Liver (tissue), 9 donors: Measurements from ENCODE around the gene COMP. TPM values are rescaled to one million over a fixed set of nuclear protein-coding genes. Genes with fewer than 3 reads are reported as not detected.

Experiments used
- DNase-seq: peaks from one replicate; pipeline ENCODE4 v3.0.0-alpha.2; 2017; ENCODE audit warnings: low spot score
- H3K27ac ChIP-seq, 2 donors: one replicate each; pipeline ENCODE4 v1.7.0; 2013; ENCODE audit warnings: inconsistent platforms in 2 of 2, low read length in 2 of 2, control low read depth in 1 of 2, low read depth in 1 of 2, mild to moderate bottlenecking in 1 of 2
- H3K27me3 ChIP-seq, 4 donors: one replicate each; pipeline versions ENCODE4 v1.6.1 to v1.7.0; 2013; ENCODE audit warnings: low read length in 3 of 4, inconsistent platforms in 1 of 4, mild to moderate bottlenecking in 1 of 4, moderate library complexity in 1 of 4; ENCODE audit not compliant: control insufficient read depth in 4 of 4, insufficient read depth in 4 of 4
- H3K36me3 ChIP-seq, 4 donors: one replicate each; pipeline versions ENCODE4 v1.6.1 to v1.7.0; 2013; ENCODE audit warnings: low read length in 3 of 4, mild to moderate bottlenecking in 3 of 4, low read depth in 1 of 4, moderate library complexity in 1 of 4; ENCODE audit not compliant: control insufficient read depth in 4 of 4, insufficient read depth in 3 of 4
- H3K4me1 ChIP-seq, 4 donors: one replicate each; pipeline versions ENCODE4 v1.6.1 to v1.7.0; 2013; ENCODE audit warnings: low read length in 3 of 4, mild to moderate bottlenecking in 3 of 4, moderate library complexity in 1 of 4; ENCODE audit not compliant: control insufficient read depth in 4 of 4, insufficient read depth in 4 of 4
- H3K4me3 ChIP-seq, 3 donors: one replicate each; pipeline versions ENCODE4 v1.6.1 to v1.7.0; 2013; ENCODE audit warnings: low read length in 3 of 3, control low read depth in 1 of 3, low read depth in 1 of 3, mild to moderate bottlenecking in 1 of 3
- H3K9ac ChIP-seq, 2 donors: one replicate each; pipeline ENCODE4 v1.7.0; 2013; ENCODE audit warnings: low read length in 2 of 2, mild to moderate bottlenecking in 2 of 2, moderate library complexity in 2 of 2, control low read depth in 1 of 2, low read depth in 1 of 2
- H3K9me3 ChIP-seq, 4 donors: one replicate each; pipeline versions ENCODE4 v1.6.1 to v1.7.0; 2013; ENCODE audit warnings: low read length in 3 of 4; ENCODE audit not compliant: control insufficient read depth in 4 of 4
- ATF3 ChIP-seq: IDR thresholded peaks from 2 replicates; pipeline ENCODE4 v1.6.1; 2016; ENCODE audit warnings: antibody characterized with exemption
- CTCF ChIP-seq: fragments of 150-350 bp; IDR thresholded peaks from 2 replicates; pipeline ENCODE4 v1.5.1; 2017; ENCODE audit warnings: improper control_type of control experiment, low read depth, low read length; ENCODE audit not compliant: missing input control
- EGR1 ChIP-seq, 2 donors: IDR thresholded peaks; 2 replicates each; pipeline ENCODE4 v1.6.1; 2016 to 2018; ENCODE audit warnings: antibody characterized with exemption in 2 of 2, low read depth in 2 of 2
- FOXA1 ChIP-seq: IDR thresholded peaks from 2 replicates; pipeline ENCODE4 v1.6.1; 2016; ENCODE audit warnings: antibody characterized with exemption
- FOXA2 ChIP-seq: IDR thresholded peaks from 2 replicates; pipeline ENCODE4 v1.6.1; 2016; ENCODE audit warnings: antibody characterized with exemption
- GABPA ChIP-seq, 2 donors: IDR thresholded peaks in 1 of 2; conservative IDR thresholded peaks in 1 of 2; 2 replicates each; pipeline ENCODE4 v1.6.1; 2016; ENCODE audit warnings: antibody characterized with exemption in 2 of 2, mild to moderate bottlenecking in 1 of 2, moderate library complexity in 1 of 2
- HNF4A ChIP-seq, 2 donors: conservative IDR thresholded peaks; 2 replicates each; pipeline ENCODE4 v1.6.1; 2016; ENCODE audit warnings: antibody characterized with exemption in 2 of 2, mild to moderate bottlenecking in 2 of 2
- HNF4G ChIP-seq: IDR thresholded peaks from 2 replicates; pipeline ENCODE4 v1.6.1; 2016; ENCODE audit warnings: antibody characterized with exemption
- JUND ChIP-seq, 2 donors: IDR thresholded peaks; 2 replicates each; pipeline ENCODE4 v1.6.1; 2016; ENCODE audit warnings: antibody characterized with exemption in 2 of 2
- NR2F2 ChIP-seq: IDR thresholded peaks from 2 replicates; pipeline ENCODE4 v1.6.1; 2016; ENCODE audit warnings: antibody characterized with exemption
- RAD21 ChIP-seq, 2 donors: IDR thresholded peaks; 2 replicates each; pipeline ENCODE4 v1.6.1; 2016; ENCODE audit warnings: antibody characterized with exemption in 2 of 2, mild to moderate bottlenecking in 2 of 2
- REST ChIP-seq: IDR thresholded peaks from 2 replicates; pipeline ENCODE4 v1.6.1; 2016; ENCODE audit warnings: antibody characterized with exemption, mild to moderate bottlenecking
- RXRA ChIP-seq, 2 donors: IDR thresholded peaks; 2 replicates each; pipeline ENCODE4 v1.6.1; 2017 to 2018; ENCODE audit warnings: antibody characterized with exemption in 2 of 2, mild to moderate bottlenecking in 1 of 2
- SP1 ChIP-seq: IDR thresholded peaks from 2 replicates; pipeline ENCODE4 v1.6.1; 2018; ENCODE audit warnings: antibody characterized with exemption, mild to moderate bottlenecking
- TAF1 ChIP-seq: conservative IDR thresholded peaks from 2 replicates; pipeline ENCODE4 v1.6.1; 2016; ENCODE audit warnings: antibody characterized with exemption, mild to moderate bottlenecking
- YY1 ChIP-seq: IDR thresholded peaks from 2 replicates; pipeline ENCODE4 v1.6.1; 2016; ENCODE audit warnings: antibody characterized with exemption, mild to moderate bottlenecking
- ZBTB33 ChIP-seq: IDR thresholded peaks from 2 replicates; pipeline ENCODE4 v1.6.1; 2016; ENCODE audit warnings: antibody characterized with exemption
- WGBS: extraction: QIAGEN DNeasy Blood & Tissue Kit; methylation state at CpG from one replicate; pipeline ENCODE4 v1.1.7; 2013; 5-methylcytosine and 5-hydroxymethylcytosine counted together
- polyA plus RNA-seq, 2 donors: library from polyadenylated mRNA; stranded (reverse) in 1 of 2; unstranded in 1 of 2; fragments of 200-250 nt in 1 of 2; fragments of >200 nt in 1 of 2; fragmentation: Nextera tagmentation in 1 of 2; extraction: Ambion mirVana in 1 of 2; gene quantifications; one replicate each; pipeline versions ENCODE4 v1.2.1 to v1.2.3, GENCODE V29; 2013 to 2015
- total RNA-seq, 2 donors: library from RNA; depleted of rRNA; stranded (reverse); fragments of >200 nt; gene quantifications; one replicate each; pipeline ENCODE4 v1.2.3, GENCODE V29; 2014
- TF ChIP-seq, protein P1 (sequence below): IDR thresholded peaks from 2 replicates; pipeline ENCODE4 v1.6.1; 2016; ENCODE audit warnings: antibody characterized with exemption
- donor health status: healthy.
- donor health status: healthy.
- donor health status: healthy.
- donor health status: healthy.
- donor health status: healthy.

Gene COMP
- total and polyA plus RNA-seq, 4 donors: 0.03 to 0.17 TPM; not detected in 2

GRCh38 chr19:18733196-18733647 is 57.9 kb downstream of the COMP start:
- Histone ChIP-seq H3K4me3 (no peak overlapping the region), H3K4me1 (peaks cover 2 to 10% (median 8%) of the 10 kb centered on the region in 4 donors), H3K27me3 (no peaks in the 10 kb centered on the region), H3K27ac (no peak overlapping the region), H3K36me3 (no peaks in the 10 kb centered on the region), H3K9me3 (no peaks in the 10 kb centered on the region), H3K9ac (no peak overlapping the region)
- no peak for TF ChIP-seq ZBTB33
- TF ChIP-seq TAF1: no peak
- no peak for TF ChIP-seq ATF3
- TF ChIP-seq GABPA (IDR thresholded peaks at IDR 0.05 in 1 of 2, conservative IDR thresholded peaks at IDR 0.05 in 1 of 2): no peak
- TF ChIP-seq REST: no peak
- TF ChIP-seq HNF4A (conservative IDR thresholded peaks at IDR 0.05): no peak
- no peak for TF ChIP-seq HNF4G
- no peak for TF ChIP-seq YY1
- no peak for TF ChIP-seq NR2F2
- no peak for TF ChIP-seq RXRA (IDR thresholded peaks at IDR 0.05)
- TF ChIP-seq SP1: no peak
- TF ChIP-seq, protein P1, sequence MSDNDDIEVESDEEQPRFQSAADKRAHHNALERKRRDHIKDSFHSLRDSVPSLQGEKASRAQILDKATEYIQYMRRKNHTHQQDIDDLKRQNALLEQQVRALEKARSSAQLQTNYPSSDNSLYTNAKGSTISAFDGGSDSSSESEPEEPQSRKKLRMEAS: no peak
- no peak for TF ChIP-seq CTCF
- TF ChIP-seq EGR1 (IDR thresholded peaks at IDR 0.05; ENCODE audit: low read depth in 2 of 2): no peak
- TF ChIP-seq FOXA1: no peak
- TF ChIP-seq JUND (IDR thresholded peaks at IDR 0.05): no peak
- TF ChIP-seq RAD21 (IDR thresholded peaks at IDR 0.05): no peak
- no peak for TF ChIP-seq FOXA2
- WGBS: 79% methylated on average over 11 of the region's 11 CpGs
- DNase-seq: no peak

Other genes starting within 250 kb of the COMP start
- gene FKBP8, start 247.7 kb downstream of the COMP start, total RNA-seq: 100 to 1,000 TPM in 1 of 2 donors, 10 to 100 TPM in 1; 75.8 to 225 TPM
- gene FKBP8, start 247.7 kb downstream of the COMP start, polyA plus RNA-seq: 100 to 1,000 TPM in 1 of 2 donors, 10 to 100 TPM in 1; 59.1 to 126 TPM
- 10 to 100 TPM; 31.8 to 47.0 TPM for gene KXD1, start 233.4 kb downstream of the COMP start, total RNA-seq
- gene KXD1, start 233.4 kb downstream of the COMP start, polyA plus RNA-seq: 10 to 100 TPM; 39.9 to 53.6 TPM
- 100 to 1,000 TPM; 324 to 585 TPM for gene UBA52, start 219.4 kb downstream of the COMP start, total RNA-seq
- gene UBA52, start 219.4 kb downstream of the COMP start, polyA plus RNA-seq: 100 to 1,000 TPM; 382 to 647 TPM
- gene REX1BD, start 202.5 kb downstream of the COMP start, total RNA-seq: 10 to 100 TPM; 25.9 to 44.0 TPM
- gene REX1BD, start 202.5 kb downstream of the COMP start, polyA plus RNA-seq: 10 to 100 TPM; 58.7 to 71.9 TPM
- gene CRLF1, start 184.5 kb downstream of the COMP start, total RNA-seq: 1 to 10 TPM in 1 of 2 donors, not detected in 1; 1.6 TPM
- gene CRLF1, start 184.5 kb downstream of the COMP start, polyA plus RNA-seq: 1 to 10 TPM in 1 of 2 donors, under 1 TPM in 1; 0.49 to 1.9 TPM
- under 1 TPM in 1 of 2 donors, not detected in 1; 0.08 TPM for gene TMEM59L, start 178.4 kb downstream of the COMP start, total RNA-seq
- under 1 TPM; 0.08 to 0.15 TPM for gene TMEM59L, start 178.4 kb downstream of the COMP start, polyA plus RNA-seq
- gene KLHL26, start 154.3 kb downstream of the COMP start, total RNA-seq: 1 to 10 TPM; 2.4 to 5.9 TPM
- 1 to 10 TPM; 2.3 to 2.4 TPM for gene KLHL26, start 154.3 kb downstream of the COMP start, polyA plus RNA-seq
- 1 to 10 TPM; 1.5 to 2.2 TPM for gene CRTC1, start 107.6 kb downstream of the COMP start, total RNA-seq
- gene CRTC1, start 107.6 kb downstream of the COMP start, polyA plus RNA-seq: 1 to 10 TPM; 1.5 to 3.5 TPM
- gene UPF1, start 40.7 kb upstream of the COMP start, total RNA-seq: 10 to 100 TPM; 45.1 to 51.0 TPM
- 10 to 100 TPM in 1 of 2 donors, 1 to 10 TPM in 1; 5.7 to 25.4 TPM for gene UPF1, start 40.7 kb upstream of the COMP start, polyA plus RNA-seq
- under 1 TPM in 1 of 2 donors, not detected in 1; 0.28 TPM for gene CERS1, start 104.9 kb upstream of the COMP start, total RNA-seq
- not detected for gene CERS1, start 104.9 kb upstream of the COMP start, polyA plus RNA-seq
- gene COPE, start 128.1 kb upstream of the COMP start, total RNA-seq: 100 to 1,000 TPM; 103 to 141 TPM
- 100 to 1,000 TPM; 143 to 204 TPM for gene COPE, start 128.1 kb upstream of the COMP start, polyA plus RNA-seq
- 10 to 100 TPM; 25.6 to 32.9 TPM for gene DDX49, start 128.4 kb upstream of the COMP start, total RNA-seq
- gene DDX49, start 128.4 kb upstream of the COMP start, polyA plus RNA-seq: 10 to 100 TPM; 13.2 to 36.1 TPM
- 1 to 10 TPM; 3.0 to 5.4 TPM for gene HOMER3, start 149.9 kb upstream of the COMP start, total RNA-seq
- 1 to 10 TPM in 1 of 2 donors, under 1 TPM in 1; 0.18 to 3.9 TPM for gene HOMER3, start 149.9 kb upstream of the COMP start, polyA plus RNA-seq
- gene SUGP2, start 242.2 kb upstream of the COMP start, total RNA-seq: 10 to 100 TPM; 18.7 to 29.0 TPM
- gene SUGP2, start 242.2 kb upstream of the COMP start, polyA plus RNA-seq: 10 to 100 TPM in 1 of 2 donors, 1 to 10 TPM in 1; 9.6 to 19.7 TPM
- gene ARMC6, start 242.3 kb upstream of the COMP start, total RNA-seq: 10 to 100 TPM; 28.7 to 31.2 TPM
- gene ARMC6, start 242.3 kb upstream of the COMP start, polyA plus RNA-seq: 10 to 100 TPM; 23.9 to 38.3 TPM